Measurements from ENCODE around the gene GREM1. TPM values are rescaled to one million over a fixed set of nuclear protein-coding genes. Genes with fewer than 3 reads are reported as not detected.

The GREM1 gene
- total RNA-seq, 1 experiment from 2014 or later: 2.2 TPM

DNA sequence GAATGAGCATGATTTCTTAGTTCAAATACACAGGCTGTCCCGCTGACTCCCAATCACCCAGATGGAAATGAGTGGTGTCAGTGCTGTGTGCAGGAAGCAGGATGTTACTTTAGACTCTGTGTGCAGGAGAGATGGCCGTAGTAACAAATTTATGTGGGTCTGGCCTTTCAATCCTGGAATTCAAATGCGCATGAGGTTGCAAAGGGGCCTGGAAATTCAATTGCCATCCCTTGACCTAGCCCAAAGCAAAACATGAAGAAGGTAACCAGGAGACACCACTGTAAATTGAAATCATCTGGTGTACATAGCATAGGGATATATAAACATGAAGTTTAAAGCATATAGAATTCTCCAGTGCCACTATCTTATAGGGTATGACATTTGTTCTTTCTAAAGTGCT lies 33.2 kb downstream of the GREM1 start:
- no TSS peak for BruUV-seq (replicated peaks)
- intact Hi-C loops (cut with micrococcal nuclease; ENCODE audit: unreplicated experiment): no loop called here
- Histone ChIP-seq H3K4me1 (ENCODE audit: insufficient read depth, low read length, poor library complexity, severe bottlenecking) (no peaks in the 10 kb centered on the region), H3K36me3 (ENCODE audit: insufficient read depth, low read length, poor library complexity, severe bottlenecking) (no peaks in the 10 kb centered on the region), H3K4me3 (ENCODE audit: low read depth, low read length, poor library complexity, severe bottlenecking) (no peak overlapping the region), H3K27ac (ENCODE audit: low read depth, low read length, poor library complexity, severe bottlenecking) (no peak overlapping the region), H3K9me3 (ENCODE audit: low read depth, low read length, poor library complexity, severe bottlenecking) (no peaks in the 10 kb centered on the region), H3K27me3 (replicated peaks; ENCODE audit: insufficient read depth, low read depth, low read length, poor library complexity) (peaks cover 5% of the 10 kb centered on the region)
- no peak for DNase-seq (ENCODE audit: low spot score)
- ChIA-PET CTCF (no interaction called here), POLR2A (ENCODE audit: low non-redundant PET) (no interaction called here)
- TF ChIP-seq, protein P1, sequence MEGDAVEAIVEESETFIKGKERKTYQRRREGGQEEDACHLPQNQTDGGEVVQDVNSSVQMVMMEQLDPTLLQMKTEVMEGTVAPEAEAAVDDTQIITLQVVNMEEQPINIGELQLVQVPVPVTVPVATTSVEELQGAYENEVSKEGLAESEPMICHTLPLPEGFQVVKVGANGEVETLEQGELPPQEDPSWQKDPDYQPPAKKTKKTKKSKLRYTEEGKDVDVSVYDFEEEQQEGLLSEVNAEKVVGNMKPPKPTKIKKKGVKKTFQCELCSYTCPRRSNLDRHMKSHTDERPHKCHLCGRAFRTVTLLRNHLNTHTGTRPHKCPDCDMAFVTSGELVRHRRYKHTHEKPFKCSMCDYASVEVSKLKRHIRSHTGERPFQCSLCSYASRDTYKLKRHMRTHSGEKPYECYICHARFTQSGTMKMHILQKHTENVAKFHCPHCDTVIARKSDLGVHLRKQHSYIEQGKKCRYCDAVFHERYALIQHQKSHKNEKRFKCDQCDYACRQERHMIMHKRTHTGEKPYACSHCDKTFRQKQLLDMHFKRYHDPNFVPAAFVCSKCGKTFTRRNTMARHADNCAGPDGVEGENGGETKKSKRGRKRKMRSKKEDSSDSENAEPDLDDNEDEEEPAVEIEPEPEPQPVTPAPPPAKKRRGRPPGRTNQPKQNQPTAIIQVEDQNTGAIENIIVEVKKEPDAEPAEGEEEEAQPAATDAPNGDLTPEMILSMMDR (conservative IDR thresholded peaks at IDR 0.05; ENCODE audit: low read depth, low read length): no peak
- no peak for TF ChIP-seq EZH2 (IDR thresholded peaks at IDR 0.05; ENCODE audit: borderline replicate concordance, low read depth, low read length, poor library complexity, severe bottlenecking)

- Histone ChIP-seq H3K27me3 (replicated peaks; ENCODE audit: insufficient read depth, low read depth, low read length, poor library complexity) (peaks cover 30% of the 10 kb centered on the region), H3K27ac (ENCODE audit: low read depth, low read length, poor library complexity, severe bottlenecking) (no peak overlapping the region), H3K4me3 (ENCODE audit: low read depth, low read length, poor library complexity, severe bottlenecking) (no peak overlapping the region), H3K36me3 (ENCODE audit: insufficient read depth, low read length, poor library complexity, severe bottlenecking) (no peaks in the 10 kb centered on the region), H3K9me3 (ENCODE audit: low read depth, low read length, poor library complexity, severe bottlenecking) (no peaks in the 10 kb centered on the region), H3K4me1 (ENCODE audit: insufficient read depth, low read length, poor library complexity, severe bottlenecking) (no peaks in the 10 kb centered on the region)
- TF ChIP-seq, protein P1 (conservative IDR thresholded peaks at IDR 0.05; ENCODE audit: low read depth, low read length): no peak
- no peak for TF ChIP-seq EZH2 (IDR thresholded peaks at IDR 0.05; ENCODE audit: borderline replicate concordance, low read depth, low read length, poor library complexity, severe bottlenecking)
- CTCF ChIA-PET: no interaction called here
- DNase-seq (ENCODE audit: low spot score): no peak
- POLR2A ChIA-PET (ENCODE audit: low non-redundant PET): no interaction called here
- BruUV-seq (replicated peaks): no TSS peak
- intact Hi-C loops (cut with micrococcal nuclease; ENCODE audit: unreplicated experiment): no loop called here
These were observed 39.6 kb downstream of the GREM1 start for GRCh38 chr15:32757426-32757825.

DNA sequence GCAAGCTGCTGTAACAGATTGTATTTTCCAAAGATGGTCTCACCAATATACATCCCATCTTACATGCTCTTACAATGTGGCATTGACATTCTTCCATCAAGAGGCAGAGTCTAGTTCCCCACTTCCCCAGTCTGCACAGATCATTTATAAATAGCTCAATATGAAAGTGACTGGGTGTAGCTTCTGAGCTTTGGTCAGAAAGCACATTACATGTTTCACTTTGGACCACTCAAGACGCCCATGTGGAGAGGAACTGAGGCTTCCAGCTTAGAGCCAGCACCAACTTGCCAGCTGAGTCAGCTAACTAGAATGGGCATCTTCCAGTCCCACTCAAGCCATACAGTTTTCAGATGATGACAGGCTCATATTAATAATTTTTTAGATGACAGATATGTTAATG lies 45.5 kb downstream of the GREM1 start:
- CTCF ChIA-PET: no interaction called here

More for the DNA sequence above, 45.5 kb downstream of the GREM1 start:
- no TSS peak for BruUV-seq (replicated peaks)
- TF ChIP-seq, protein P1 (conservative IDR thresholded peaks at IDR 0.05; ENCODE audit: low read depth, low read length): no peak
- TF ChIP-seq EZH2 (IDR thresholded peaks at IDR 0.05; ENCODE audit: borderline replicate concordance, low read depth, low read length, poor library complexity, severe bottlenecking): no peak
- POLR2A ChIA-PET (ENCODE audit: low non-redundant PET): no interaction called here
- Histone ChIP-seq H3K4me1 (ENCODE audit: insufficient read depth, low read length, poor library complexity, severe bottlenecking) (no peaks in the 10 kb centered on the region), H3K9me3 (ENCODE audit: low read depth, low read length, poor library complexity, severe bottlenecking) (no peaks in the 10 kb centered on the region), H3K27me3 (replicated peaks; ENCODE audit: insufficient read depth, low read depth, low read length, poor library complexity) (peaks cover 14% of the 10 kb centered on the region), H3K27ac (ENCODE audit: low read depth, low read length, poor library complexity, severe bottlenecking) (no peak overlapping the region), H3K36me3 (ENCODE audit: insufficient read depth, low read length, poor library complexity, severe bottlenecking) (no peaks in the 10 kb centered on the region), H3K4me3 (ENCODE audit: low read depth, low read length, poor library complexity, severe bottlenecking) (no peak overlapping the region)
- intact Hi-C loops (cut with micrococcal nuclease; ENCODE audit: unreplicated experiment): no loop called here
- DNase-seq (ENCODE audit: low spot score): no peak
